HFFc6 (cell line): ENCODE measurements around the gene DSP. TPM values are rescaled to one million over a fixed set of nuclear protein-coding genes. Genes with fewer than 3 reads are reported as not detected.

Experiments
- DNase-seq: peaks from one replicate; pipeline ENCODE4 v3.0.0-alpha.2; 2018
- H3K27ac Mint-ChIP-seq: 2 replicates; pipeline ENCODE4 v1.8.0; 2020; ENCODE audit warnings: mild to moderate bottlenecking, mixed read lengths
- H3K27me3 Mint-ChIP-seq: 2 replicates; pipeline ENCODE4 v1.8.0; 2021; ENCODE audit warnings: mild to moderate bottlenecking, moderate library complexity, mixed read lengths; ENCODE audit not compliant: insufficient read depth
- H3K36me3 Mint-ChIP-seq: 2 replicates; pipeline ENCODE4 v1.8.0; 2021; ENCODE audit warnings: low read depth, mixed read lengths
- H3K4me1 Mint-ChIP-seq: 2 replicates; pipeline ENCODE4 v1.8.0; 2020; ENCODE audit warnings: low read depth, mixed read lengths
- H3K4me3 Mint-ChIP-seq: 2 replicates; pipeline ENCODE4 v1.8.0; 2020; ENCODE audit warnings: mild to moderate bottlenecking, moderate library complexity, mixed read lengths
- H3K9me3 Mint-ChIP-seq: 2 replicates; pipeline ENCODE4 v1.8.0; 2020; ENCODE audit warnings: mild to moderate bottlenecking, mixed read lengths
- total RNA-seq, 6 experiments: library from RNA; stranded (reverse); fragmentation: NEBNext Ultra II Directional; extraction: Animal tissue kit (Norgen Biotek cat#: 25700); gene quantifications; 2 replicates in 1 of 6; 3 replicates in 5 of 6; pipeline ENCODE4 v1.2.3, GENCODE V29; 2021
- TF ChIP-seq, protein P1 (sequence below): fragments of 200-600 bp; sonication (generic); IDR thresholded peaks from 2 replicates; pipeline ENCODE4 v1.5.0; 2021; ENCODE audit warnings: antibody characterized with exemption, mild to moderate bottlenecking

DSP gene
- total RNA-seq, 6 experiments from 2014 or later: 33.8 to 65.4 (median 37.0) TPM

DNA sequence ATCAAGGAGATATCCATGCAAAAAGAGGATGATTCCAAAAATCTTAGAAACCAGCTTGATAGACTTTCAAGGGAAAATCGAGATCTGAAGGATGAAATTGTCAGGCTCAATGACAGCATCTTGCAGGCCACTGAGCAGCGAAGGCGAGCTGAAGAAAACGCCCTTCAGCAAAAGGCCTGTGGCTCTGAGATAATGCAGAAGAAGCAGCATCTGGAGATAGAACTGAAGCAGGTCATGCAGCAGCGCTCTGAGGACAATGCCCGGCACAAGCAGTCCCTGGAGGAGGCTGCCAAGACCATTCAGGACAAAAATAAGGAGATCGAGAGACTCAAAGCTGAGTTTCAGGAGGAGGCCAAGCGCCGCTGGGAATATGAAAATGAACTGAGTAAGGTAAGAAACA, 38.4 kb downstream of the DSP start:
- H3K27ac Mint-ChIP-seq: no peak overlapping the region
- no peak for DNase-seq
- H3K36me3 Mint-ChIP-seq: peaks cover 32% of the 10 kb centered on the region
- H3K9me3 Mint-ChIP-seq: no peaks in the 10 kb centered on the region
- H3K4me3 Mint-ChIP-seq: no peak overlapping the region
- peaks cover 14% of the 10 kb centered on the region for H3K4me1 Mint-ChIP-seq
- TF ChIP-seq, protein P1, sequence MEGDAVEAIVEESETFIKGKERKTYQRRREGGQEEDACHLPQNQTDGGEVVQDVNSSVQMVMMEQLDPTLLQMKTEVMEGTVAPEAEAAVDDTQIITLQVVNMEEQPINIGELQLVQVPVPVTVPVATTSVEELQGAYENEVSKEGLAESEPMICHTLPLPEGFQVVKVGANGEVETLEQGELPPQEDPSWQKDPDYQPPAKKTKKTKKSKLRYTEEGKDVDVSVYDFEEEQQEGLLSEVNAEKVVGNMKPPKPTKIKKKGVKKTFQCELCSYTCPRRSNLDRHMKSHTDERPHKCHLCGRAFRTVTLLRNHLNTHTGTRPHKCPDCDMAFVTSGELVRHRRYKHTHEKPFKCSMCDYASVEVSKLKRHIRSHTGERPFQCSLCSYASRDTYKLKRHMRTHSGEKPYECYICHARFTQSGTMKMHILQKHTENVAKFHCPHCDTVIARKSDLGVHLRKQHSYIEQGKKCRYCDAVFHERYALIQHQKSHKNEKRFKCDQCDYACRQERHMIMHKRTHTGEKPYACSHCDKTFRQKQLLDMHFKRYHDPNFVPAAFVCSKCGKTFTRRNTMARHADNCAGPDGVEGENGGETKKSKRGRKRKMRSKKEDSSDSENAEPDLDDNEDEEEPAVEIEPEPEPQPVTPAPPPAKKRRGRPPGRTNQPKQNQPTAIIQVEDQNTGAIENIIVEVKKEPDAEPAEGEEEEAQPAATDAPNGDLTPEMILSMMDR: no peak
- H3K27me3 Mint-ChIP-seq: no peaks in the 10 kb centered on the region

DNA sequence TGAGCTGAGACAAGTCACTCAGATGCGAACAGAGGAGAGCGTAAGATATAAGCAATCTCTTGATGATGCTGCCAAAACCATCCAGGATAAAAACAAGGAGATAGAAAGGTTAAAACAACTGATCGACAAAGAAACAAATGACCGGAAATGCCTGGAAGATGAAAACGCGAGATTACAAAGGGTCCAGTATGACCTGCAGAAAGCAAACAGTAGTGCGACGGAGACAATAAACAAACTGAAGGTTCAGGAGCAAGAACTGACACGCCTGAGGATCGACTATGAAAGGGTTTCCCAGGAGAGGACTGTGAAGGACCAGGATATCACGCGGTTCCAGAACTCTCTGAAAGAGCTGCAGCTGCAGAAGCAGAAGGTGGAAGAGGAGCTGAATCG, 39.1 kb downstream of the DSP start:
- no peak for DNase-seq
- Mint-ChIP-seq H3K36me3 (peaks cover 31% of the 10 kb centered on the region), H3K27ac (no peak overlapping the region), H3K4me3 (no peak overlapping the region), H3K4me1 (peaks cover 9% of the 10 kb centered on the region), H3K9me3 (no peaks in the 10 kb centered on the region), H3K27me3 (no peaks in the 10 kb centered on the region)
- TF ChIP-seq, protein P1: no peak

GRCh38 chr6:7580927-7581618, 39.6 kb downstream of the DSP start:
- TF ChIP-seq, protein P1: no peak
- no peak overlapping the region for H3K4me3 Mint-ChIP-seq
- H3K36me3 Mint-ChIP-seq: peaks cover 30% of the 10 kb centered on the region
- no peak overlapping the region for H3K27ac Mint-ChIP-seq
- H3K9me3 Mint-ChIP-seq: no peaks in the 10 kb centered on the region
- no peak for DNase-seq
- no peaks in the 10 kb centered on the region for H3K27me3 Mint-ChIP-seq
- H3K4me1 Mint-ChIP-seq: peaks cover 8% of the 10 kb centered on the region

GRCh38 chr6:7585287-7585930, 43.9 kb downstream of the DSP start:
- Mint-ChIP-seq H3K36me3 (peaks cover 30% of the 10 kb centered on the region), H3K9me3 (peaks cover 4% of the 10 kb centered on the region; the same call in 1 of the 2 replicates), H3K27me3 (peaks cover 3% of the 10 kb centered on the region; the same call in 1 of the 2 replicates), H3K27ac (no peak overlapping the region), H3K4me3 (no peak overlapping the region), H3K4me1 (peaks cover 28% of the 10 kb centered on the region)
- DNase-seq: no peak
- TF ChIP-seq, protein P1: no peak

- Mint-ChIP-seq H3K27me3 (peaks cover 3% of the 10 kb centered on the region; the same call in 1 of the 2 replicates), H3K4me1 (peaks cover 51% of the 10 kb centered on the region), H3K27ac (peak overlapping the region; percentile 84), H3K9me3 (peaks cover 4% of the 10 kb centered on the region), H3K36me3 (peaks cover 35% of the 10 kb centered on the region), H3K4me3 (no peak overlapping the region)
- peak; percentile 69 for DNase-seq
- TF ChIP-seq, protein P1: no peak
Measured at GRCh38 chr6:7587631-7588100, 46.2 kb downstream of the DSP start.
